Tibial artery (tissue), 4 donors: ENCODE measurements around the gene GLCCI1.

ENCODE experiments used
- DNase-seq, 2 donors: peaks; one replicate each; pipeline ENCODE4 v3.0.0-alpha.2; 2019
- H3K27ac ChIP-seq, 2 donors: fragments of 200-600 bp; sonication (generic) in 1 of 2; 1 replicate in 1 of 2; 2 replicates in 1 of 2; pipeline ENCODE4 v1.5.1; 2018 to 2019; ENCODE audit warnings: mild to moderate bottlenecking in 1 of 2
- H3K27me3 ChIP-seq, 2 donors: fragments of 200-600 bp; sonication (generic) in 1 of 2; one replicate each; pipeline versions ENCODE4 v1.5.1 to v1.6.0; 2016 to 2019
- H3K36me3 ChIP-seq, 3 donors: fragments of 200-600 bp; sonication (generic) in 2 of 3; one replicate each; pipeline ENCODE4 v1.5.1; 2016 to 2019; ENCODE audit warnings: mild to moderate bottlenecking in 2 of 3
- H3K4me1 ChIP-seq, 4 donors: fragments of 200-600 bp; sonication (generic) in 2 of 4; 1 replicate in 3 of 4; 2 replicates in 1 of 4; pipeline ENCODE4 v1.5.1; 2016 to 2019
- H3K4me3 ChIP-seq, 2 donors: fragments of 200-600 bp; sonication (generic) in 1 of 2; 1 replicate in 1 of 2; 2 replicates in 1 of 2; pipeline ENCODE4 v1.5.1; 2018 to 2019; ENCODE audit warnings: mild to moderate bottlenecking in 2 of 2
- H3K9me3 ChIP-seq, 3 donors: fragments of 200-600 bp; sonication (generic) in 1 of 3; one replicate each; pipeline ENCODE4 v1.5.1; 2016 to 2019
- intact Hi-C: fragments of 100-400 bp; cut with DNase I; formaldehyde crosslinking; loops from one replicate; pipeline ENCODE4 v1.15.0; 2023; ENCODE audit warnings: low total_unique reads
- TF ChIP-seq, protein P1 (sequence below), 2 experiments: fragments of 200-600 bp in 1 of 2; fragments of 450-650 bp in 1 of 2; IDR thresholded peaks; one replicate each; pipeline ENCODE4 v1.5.1; 2017 to 2019; ENCODE audit warnings: antibody characterized with exemption in 2 of 2, mild to moderate bottlenecking in 1 of 2, moderate library complexity in 1 of 2

GLCCI1 gene

DNA sequence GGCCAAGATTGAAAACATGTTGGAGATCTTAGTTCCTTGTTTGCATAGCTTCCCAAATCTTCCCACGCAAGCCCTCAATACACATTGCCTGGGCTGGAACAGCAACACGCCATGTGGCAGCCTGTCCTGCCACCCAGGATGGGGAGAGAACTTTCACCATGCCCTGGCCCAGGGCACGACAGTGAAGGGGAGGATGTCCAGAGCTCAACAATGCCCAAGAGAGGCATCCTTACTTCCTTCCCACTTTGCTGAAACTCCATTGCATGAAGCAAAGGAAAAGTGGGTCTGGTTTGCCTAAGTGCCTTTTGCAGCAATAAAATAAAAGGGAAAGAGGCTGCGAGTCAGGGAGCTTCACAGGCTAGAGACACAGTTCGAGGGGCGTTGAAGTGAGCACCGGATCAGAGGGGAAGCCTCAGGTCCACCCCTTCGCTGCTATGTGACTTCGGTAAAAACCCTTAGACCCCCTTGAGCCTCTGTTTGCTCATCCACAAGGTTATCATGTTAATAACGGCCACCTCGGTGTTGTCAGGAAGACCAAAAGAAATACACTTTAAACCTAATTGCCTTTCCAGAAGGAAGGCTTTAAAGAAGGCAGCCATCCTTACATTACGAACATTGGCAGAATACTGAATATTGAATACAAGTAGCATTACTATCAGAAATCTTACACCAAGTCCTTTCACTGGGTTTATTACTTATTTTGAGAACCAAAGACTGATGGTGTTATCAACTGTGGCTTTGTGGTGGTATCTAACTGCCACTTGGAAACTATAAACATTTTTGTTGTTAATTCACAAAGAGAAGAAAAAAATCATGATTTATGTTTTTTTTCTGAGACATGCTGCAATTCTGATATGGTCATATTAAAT, 160.1 kb downstream of the GLCCI1 start:
- TF ChIP-seq, protein P1, sequence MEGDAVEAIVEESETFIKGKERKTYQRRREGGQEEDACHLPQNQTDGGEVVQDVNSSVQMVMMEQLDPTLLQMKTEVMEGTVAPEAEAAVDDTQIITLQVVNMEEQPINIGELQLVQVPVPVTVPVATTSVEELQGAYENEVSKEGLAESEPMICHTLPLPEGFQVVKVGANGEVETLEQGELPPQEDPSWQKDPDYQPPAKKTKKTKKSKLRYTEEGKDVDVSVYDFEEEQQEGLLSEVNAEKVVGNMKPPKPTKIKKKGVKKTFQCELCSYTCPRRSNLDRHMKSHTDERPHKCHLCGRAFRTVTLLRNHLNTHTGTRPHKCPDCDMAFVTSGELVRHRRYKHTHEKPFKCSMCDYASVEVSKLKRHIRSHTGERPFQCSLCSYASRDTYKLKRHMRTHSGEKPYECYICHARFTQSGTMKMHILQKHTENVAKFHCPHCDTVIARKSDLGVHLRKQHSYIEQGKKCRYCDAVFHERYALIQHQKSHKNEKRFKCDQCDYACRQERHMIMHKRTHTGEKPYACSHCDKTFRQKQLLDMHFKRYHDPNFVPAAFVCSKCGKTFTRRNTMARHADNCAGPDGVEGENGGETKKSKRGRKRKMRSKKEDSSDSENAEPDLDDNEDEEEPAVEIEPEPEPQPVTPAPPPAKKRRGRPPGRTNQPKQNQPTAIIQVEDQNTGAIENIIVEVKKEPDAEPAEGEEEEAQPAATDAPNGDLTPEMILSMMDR (IDR thresholded peaks at IDR 0.05): no peak
- Histone ChIP-seq H3K9me3 (no peaks in the 10 kb centered on the region), H3K27me3 (no peaks in the 10 kb centered on the region), H3K36me3 (peaks cover 0 to 4% (median 0%) of the 10 kb centered on the region in 3 donors), H3K4me3 (no peak overlapping the region), H3K4me1 (no peaks in the 10 kb centered on the region), H3K27ac (no peak overlapping the region)
- intact Hi-C loops: no loop called here
- DNase-seq: no peak

DNA sequence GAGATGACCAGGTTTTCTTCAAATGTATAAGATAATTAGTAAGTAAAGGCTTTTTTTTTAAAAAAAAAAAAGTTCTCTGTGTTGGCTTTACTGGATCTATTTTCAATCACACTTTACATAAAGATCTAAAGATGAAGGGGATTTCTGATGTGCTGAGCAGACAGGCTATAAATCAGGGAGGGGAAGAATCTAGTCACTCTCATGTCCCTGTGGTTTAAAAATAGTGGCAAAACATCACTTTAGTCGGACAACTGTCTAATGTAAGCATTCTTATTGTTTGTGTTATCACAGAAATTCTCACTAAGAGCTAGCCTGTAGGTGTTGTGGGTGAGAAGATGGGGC, 160.7 kb downstream of the GLCCI1 start:
- Histone ChIP-seq H3K27ac (no peak overlapping the region), H3K4me3 (no peak overlapping the region), H3K36me3 (peaks cover 0 to 4% (median 0%) of the 10 kb centered on the region in 3 donors), H3K27me3 (no peaks in the 10 kb centered on the region), H3K9me3 (no peaks in the 10 kb centered on the region), H3K4me1 (no peaks in the 10 kb centered on the region)
- TF ChIP-seq, protein P1 (IDR thresholded peaks at IDR 0.05): no peak
- intact Hi-C loops: no loop called here
- DNase-seq: no peak

- TF ChIP-seq, protein P1 (IDR thresholded peaks at IDR 0.05): no peak
- intact Hi-C loops: no loop called here
- peaks cover 0 to 4% (median 0%) of the 10 kb centered on the region in 3 donors for H3K36me3 ChIP-seq
- no peaks in the 10 kb centered on the region for H3K4me1 ChIP-seq
- no peak overlapping the region for H3K27ac ChIP-seq
- H3K9me3 ChIP-seq: no peaks in the 10 kb centered on the region
- DNase-seq: no peak
- no peak overlapping the region for H3K4me3 ChIP-seq
- H3K27me3 ChIP-seq: no peaks in the 10 kb centered on the region
These were observed 162.1 kb downstream of the GLCCI1 start for GRCh38 chr7:8130663-8131062.

DNA sequence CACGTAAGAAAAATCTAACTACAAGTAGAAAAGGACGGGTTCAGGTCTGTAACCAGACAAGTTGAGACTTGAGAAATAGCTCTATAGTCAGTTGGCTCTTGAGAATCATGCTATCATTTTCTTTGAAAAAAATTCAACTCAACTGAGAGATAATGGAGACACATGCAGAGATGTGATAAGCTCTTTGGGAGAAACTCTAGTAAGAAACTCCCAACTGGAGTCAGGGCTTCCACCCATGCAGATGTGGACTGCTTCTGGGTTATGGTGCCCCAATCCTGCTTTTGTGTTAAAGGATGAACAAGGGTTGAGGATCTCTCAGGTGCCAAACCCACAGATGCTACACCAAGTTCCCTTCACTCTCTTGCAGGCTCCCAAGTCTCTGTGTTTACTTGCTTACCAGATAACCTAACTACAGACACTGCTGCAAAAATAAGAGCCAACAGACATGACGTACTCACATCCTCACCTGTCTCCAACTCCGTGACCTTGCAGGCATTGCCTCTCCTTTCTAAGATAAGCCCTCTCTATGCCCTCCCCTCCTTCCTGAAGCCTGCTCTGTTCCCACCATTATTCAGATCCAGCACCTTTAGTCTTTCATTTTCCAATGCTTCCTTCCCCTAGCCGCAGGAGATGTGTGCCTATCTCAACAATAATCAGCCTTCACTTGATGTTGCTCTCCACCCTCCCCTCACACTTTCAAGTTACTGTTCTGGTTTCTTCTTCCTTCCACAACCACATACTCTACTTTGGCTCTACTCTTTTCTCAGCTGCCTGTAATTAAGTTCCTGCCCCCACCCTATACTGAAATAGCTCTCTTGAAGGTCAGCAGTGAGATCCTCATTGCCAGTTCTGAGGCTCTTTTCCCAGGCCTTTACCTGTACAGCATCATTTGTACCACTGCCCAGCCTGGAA, 163.4 kb downstream of the GLCCI1 start:
- no peaks in the 10 kb centered on the region for H3K4me1 ChIP-seq
- peaks cover 0 to 4% (median 0%) of the 10 kb centered on the region in 3 donors for H3K36me3 ChIP-seq
- intact Hi-C loops: no loop called here

DNA sequence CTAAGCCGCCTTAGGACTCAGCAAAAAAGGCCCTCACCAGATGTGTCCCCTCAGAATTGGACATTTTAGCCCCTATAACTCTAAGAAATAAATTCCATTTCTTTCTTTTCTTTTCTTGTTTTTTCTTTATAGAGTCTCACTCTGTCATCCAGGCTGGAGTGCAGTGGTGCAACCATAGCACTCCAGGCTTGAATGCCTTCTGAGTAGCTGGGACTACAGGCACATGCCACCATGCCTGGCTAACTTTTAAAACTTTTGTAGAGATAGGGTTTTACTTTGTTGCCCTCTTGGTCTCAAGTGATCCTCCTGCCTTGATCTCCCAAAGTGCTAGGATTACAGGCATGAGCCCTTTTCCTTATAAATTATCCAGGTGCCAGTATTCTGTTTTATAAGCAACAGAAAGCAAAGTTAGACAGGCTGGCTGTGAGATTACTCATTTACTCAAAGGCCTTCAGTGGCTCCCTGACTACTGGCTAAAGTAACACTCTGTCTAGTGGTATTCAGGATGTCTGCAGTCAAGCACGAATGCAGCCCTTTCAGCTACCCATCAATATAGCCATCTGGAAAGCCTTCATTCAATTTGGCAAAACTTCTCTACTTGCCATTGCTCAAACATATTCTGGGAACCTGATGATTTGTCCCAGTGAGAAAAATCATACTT, 164.7 kb downstream of the GLCCI1 start:
- no peaks in the 10 kb centered on the region for H3K27me3 ChIP-seq

More for the DNA sequence above, 163.4 kb downstream of the GLCCI1 start:
- TF ChIP-seq, protein P1 (IDR thresholded peaks at IDR 0.05): no peak
- no peak overlapping the region for H3K27ac ChIP-seq
- H3K27me3 ChIP-seq: no peaks in the 10 kb centered on the region
- H3K9me3 ChIP-seq: no peaks in the 10 kb centered on the region
- H3K4me3 ChIP-seq: no peak overlapping the region
- DNase-seq: no peak

More for the DNA sequence above, 164.7 kb downstream of the GLCCI1 start:
- H3K4me1 ChIP-seq: no peaks in the 10 kb centered on the region
- intact Hi-C loops: no loop called here
- TF ChIP-seq, protein P1 (IDR thresholded peaks at IDR 0.05): no peak
- no peaks in the 10 kb centered on the region for H3K9me3 ChIP-seq
- no peaks in the 10 kb centered on the region for H3K36me3 ChIP-seq
- DNase-seq: no peak
- no peak overlapping the region for H3K27ac ChIP-seq
- H3K4me3 ChIP-seq: no peak overlapping the region
